ENCODE results near the gene TPM3. TPM values are rescaled to one million over a fixed set of nuclear protein-coding genes. Genes with fewer than 3 reads are reported as not detected.

TPM3 gene
- total RNA-seq, 2 experiments from 2014 or later, result 678 to 780 TPM

DNA sequence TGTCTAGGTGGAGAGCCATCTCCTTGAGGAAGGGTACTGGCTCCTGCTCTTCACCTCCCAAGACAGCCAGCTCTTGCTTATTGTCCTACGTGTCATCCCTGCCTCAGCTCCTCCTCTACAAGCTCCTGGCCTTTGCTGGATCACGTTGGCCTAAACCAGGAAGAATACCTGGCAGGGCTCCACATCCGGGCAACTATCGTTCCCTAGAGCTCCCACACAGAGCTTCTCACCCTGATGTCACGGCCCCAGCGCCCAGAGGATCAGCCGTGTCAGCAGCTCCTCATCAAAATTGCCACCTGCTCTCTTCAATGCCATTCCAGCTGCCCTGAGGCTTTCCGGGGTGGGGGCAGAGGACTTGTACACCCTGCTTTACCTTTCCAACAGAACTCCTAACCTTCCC lies 1.9 kb upstream of the TPM3 start:
- ATAC-seq (no peak), DNase-seq (no peak)
- H3K27ac Mint-ChIP-seq, result no peak overlapping the region
- H3K4me1 Mint-ChIP-seq, result peaks cover 3% of the 10 kb centered on the region
- H3K36me3 Mint-ChIP-seq, result no peaks in the 10 kb centered on the region
- CTCF ChIA-PET, result interaction anchor here (0.9 kb wide), 1 partner anchor 132 kb away, joined by 3 read pairs; the partner anchor contains the start of gene ATP8B2
- H3K9me3 Mint-ChIP-seq (ENCODE audit: low read depth), result no peaks in the 10 kb centered on the region
- H3K27me3 Mint-ChIP-seq, result peaks cover 37% of the 10 kb centered on the region
- H3K4me3 Mint-ChIP-seq, result no peak overlapping the region

DNA sequence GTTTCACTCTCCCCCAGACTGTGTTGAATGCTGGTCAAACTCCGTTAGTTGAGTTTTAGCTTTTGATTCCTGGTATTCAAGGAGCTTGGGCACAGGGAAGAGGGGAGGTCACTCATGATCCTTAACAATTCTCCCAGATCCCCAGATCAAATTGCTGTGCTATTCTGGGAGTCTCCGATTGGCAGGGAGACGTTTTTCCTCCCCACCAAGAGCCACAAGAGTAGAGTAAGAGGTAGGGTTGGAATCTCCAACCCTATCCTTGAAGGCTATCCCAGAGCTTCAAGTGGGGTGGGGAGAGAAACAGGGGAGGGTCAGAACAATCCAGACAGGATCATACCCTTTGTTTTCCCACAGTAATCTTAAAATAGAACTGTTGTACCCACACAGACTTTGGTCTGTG lies 576 bp upstream of the TPM3 start:
- H3K4me1 Mint-ChIP-seq, result peaks cover 3% of the 10 kb centered on the region
- no peaks in the 10 kb centered on the region for H3K36me3 Mint-ChIP-seq
- H3K4me3 Mint-ChIP-seq, result no peak overlapping the region
- no peak overlapping the region for H3K27ac Mint-ChIP-seq
- peaks cover 40% of the 10 kb centered on the region for H3K27me3 Mint-ChIP-seq
- no peaks in the 10 kb centered on the region for H3K9me3 Mint-ChIP-seq (ENCODE audit: low read depth)
- no peak for ATAC-seq
- CTCF ChIA-PET, result interaction anchor here (1.4 to 1.6 kb wide), 2 partner anchors 79 to 80 kb away, joined by 4 read pairs; no protein-coding TSS in a partner anchor
- DNase-seq, result no peak

DNA sequence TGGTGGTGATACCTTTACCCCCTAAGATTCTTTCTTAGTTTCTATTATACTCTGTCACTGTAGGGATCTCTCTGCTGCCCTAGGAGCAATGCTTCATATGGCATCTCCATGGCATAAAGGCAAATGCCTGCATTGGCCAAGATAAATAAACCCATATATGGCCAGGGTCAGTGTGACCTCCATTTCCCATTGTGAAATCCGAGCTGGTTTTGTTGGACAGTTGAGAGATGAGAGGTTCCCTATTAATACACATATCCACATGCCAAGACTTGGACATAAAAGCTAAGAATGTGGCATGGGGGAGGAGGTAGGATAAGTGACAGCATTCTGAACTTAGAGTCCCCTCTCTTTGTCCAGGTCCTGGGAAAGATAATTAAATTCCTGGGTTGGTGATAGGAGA lies 1.4 kb downstream of the TPM3 start:
- no peaks in the 10 kb centered on the region for H3K36me3 Mint-ChIP-seq
- peaks cover 7% of the 10 kb centered on the region for H3K4me1 Mint-ChIP-seq
- H3K9me3 Mint-ChIP-seq (ENCODE audit: low read depth), result no peaks in the 10 kb centered on the region
- no peak overlapping the region for H3K27ac Mint-ChIP-seq
- no peak overlapping the region for H3K4me3 Mint-ChIP-seq
- CTCF ChIA-PET, result interaction anchor here (0.8 kb wide), 1 partner anchor 289 kb away, joined by 3 read pairs; no protein-coding TSS in a partner anchor
- DNase-seq (no peak), ATAC-seq (no peak)
- peaks cover 41% of the 10 kb centered on the region for H3K27me3 Mint-ChIP-seq

DNA sequence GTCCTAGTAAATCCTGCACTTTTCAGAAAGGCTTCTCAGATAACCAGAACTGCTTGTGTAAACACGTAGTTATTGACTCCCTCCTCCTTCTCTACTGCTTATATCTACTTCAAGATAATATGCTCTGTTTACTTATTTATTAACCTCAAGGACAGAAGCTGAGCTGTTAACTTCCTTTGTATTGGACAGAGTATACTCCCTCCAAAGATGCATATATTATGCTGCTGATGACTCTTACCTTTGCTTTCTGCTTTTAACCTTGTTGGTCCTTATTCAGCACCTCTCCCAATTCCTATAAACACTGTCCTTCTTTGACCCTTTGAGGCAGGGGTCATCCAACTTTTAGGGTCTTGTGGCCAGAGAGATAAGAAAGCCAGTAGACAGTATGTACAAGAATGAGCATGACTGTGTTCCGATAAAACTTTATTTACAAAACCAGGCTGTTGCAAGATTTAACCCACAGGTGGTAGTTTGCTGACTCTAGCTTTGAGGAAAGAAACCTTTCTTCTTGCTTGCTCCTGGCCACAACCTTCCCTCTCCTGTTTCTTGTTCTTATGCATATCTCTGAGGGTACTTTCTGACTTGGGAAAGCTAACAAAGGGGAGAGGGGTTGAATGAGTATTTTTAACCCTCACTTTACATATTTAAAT lies 4.9 kb downstream of the TPM3 start:
- H3K4me1 Mint-ChIP-seq, result peaks cover 9% of the 10 kb centered on the region
- H3K27me3 Mint-ChIP-seq, result peaks cover 17% of the 10 kb centered on the region
- H3K4me3 Mint-ChIP-seq, result no peak overlapping the region
- no peak for ATAC-seq
- DNase-seq, result no peak
- H3K27ac Mint-ChIP-seq, result no peak overlapping the region
- no peaks in the 10 kb centered on the region for H3K9me3 Mint-ChIP-seq (ENCODE audit: low read depth)
- H3K36me3 Mint-ChIP-seq, result peaks cover 4% of the 10 kb centered on the region
- CTCF ChIA-PET, result interaction anchor here (0.5 to 1.0 kb wide), 2 partner anchors 13 to 34 kb away, joined by 3 read pairs; partner anchors contain the start of gene UBAP2L

DNA sequence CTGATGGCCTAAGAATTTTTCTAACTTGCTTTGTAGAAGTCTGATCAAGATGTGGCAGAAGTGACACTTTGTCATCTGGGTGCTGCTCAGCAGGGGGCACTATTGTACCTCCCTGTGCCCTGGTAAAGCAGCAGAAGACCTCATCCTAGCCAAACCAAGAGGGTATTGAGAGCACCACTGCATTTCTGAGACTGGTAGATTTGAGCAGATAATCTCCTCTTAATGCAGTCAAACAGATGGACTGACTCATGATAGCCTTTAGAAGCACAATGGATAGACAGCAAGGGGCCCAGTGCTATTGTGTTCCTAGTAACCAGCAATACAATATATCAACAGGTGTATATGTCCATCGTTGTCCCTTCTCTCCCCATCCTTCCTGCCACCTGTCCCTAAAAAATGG lies 5.7 kb downstream of the TPM3 start:
- no peak overlapping the region for H3K27ac Mint-ChIP-seq
- peaks cover 16% of the 10 kb centered on the region for H3K4me1 Mint-ChIP-seq
- no peaks in the 10 kb centered on the region for H3K9me3 Mint-ChIP-seq (ENCODE audit: low read depth)
- H3K36me3 Mint-ChIP-seq, result peaks cover 12% of the 10 kb centered on the region
- ATAC-seq (no peak), DNase-seq (peak; percentile 85)
- H3K27me3 Mint-ChIP-seq, result peaks cover 9% of the 10 kb centered on the region
- CTCF ChIA-PET, result interaction anchor here (0.5 to 1.0 kb wide), 2 partner anchors 13 to 34 kb away, joined by 3 read pairs; partner anchors contain the start of gene UBAP2L
- H3K4me3 Mint-ChIP-seq, result no peak overlapping the region

DNA sequence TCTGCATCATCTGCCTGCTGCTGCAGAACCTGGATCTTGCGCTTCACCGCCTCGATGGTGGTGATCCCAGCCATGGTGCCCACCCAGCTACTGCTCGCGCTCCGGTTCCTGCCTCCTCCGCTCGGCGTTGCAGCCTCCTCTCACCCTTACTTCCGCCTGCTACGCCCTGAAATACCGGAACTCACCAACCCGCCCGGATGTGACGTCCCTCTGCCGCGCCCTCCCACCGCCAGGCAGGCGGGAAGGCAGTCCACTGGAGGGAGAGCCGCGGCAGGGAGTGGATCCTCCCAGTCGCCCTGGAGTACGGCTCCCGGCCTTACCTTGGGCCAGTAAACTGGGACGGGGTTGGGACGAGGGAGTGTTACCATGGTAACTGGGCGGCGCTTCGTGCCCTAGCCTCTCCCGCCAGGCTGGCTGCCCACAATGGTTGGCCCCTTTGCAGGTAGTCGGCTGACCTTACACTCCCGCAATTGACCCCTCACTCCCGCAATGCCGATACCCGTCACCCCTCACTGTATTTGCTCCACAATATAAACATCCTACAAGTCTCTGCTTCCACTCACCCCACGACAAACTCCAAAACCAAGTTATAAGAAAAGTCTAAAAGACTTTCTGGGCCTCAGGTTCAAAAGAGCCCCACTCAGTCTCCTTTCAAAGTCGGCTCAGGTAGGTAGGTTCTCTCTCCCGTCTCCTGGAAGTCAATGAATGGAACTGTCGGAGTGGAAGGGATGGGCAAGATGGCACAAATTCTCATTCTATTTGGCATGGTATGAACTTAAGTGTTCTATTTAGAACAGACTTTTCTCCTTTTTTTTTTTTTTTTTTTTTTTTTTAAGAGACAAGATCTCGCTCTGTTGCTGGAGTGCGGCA lies 8.6 kb downstream of the TPM3 start:
- CTCF ChIA-PET, result interaction anchor here (1.4 to 2.2 kb wide), 3 partner anchors 16 to 152 kb away, joined by 5 to 12 read pairs (median 5); partner anchors contain the start of gene HAX1
- Mint-ChIP-seq H3K4me3 (peak overlapping the region; percentile 99), H3K27me3 (peaks cover 4% of the 10 kb centered on the region), H3K36me3 (peaks cover 36% of the 10 kb centered on the region), H3K27ac (peak overlapping the region; percentile 99), H3K9me3 (ENCODE audit: low read depth) (no peaks in the 10 kb centered on the region), H3K4me1 (peaks cover 42% of the 10 kb centered on the region)
- ATAC-seq (peak; percentile 82), DNase-seq (peak; percentile 97)

DNA sequence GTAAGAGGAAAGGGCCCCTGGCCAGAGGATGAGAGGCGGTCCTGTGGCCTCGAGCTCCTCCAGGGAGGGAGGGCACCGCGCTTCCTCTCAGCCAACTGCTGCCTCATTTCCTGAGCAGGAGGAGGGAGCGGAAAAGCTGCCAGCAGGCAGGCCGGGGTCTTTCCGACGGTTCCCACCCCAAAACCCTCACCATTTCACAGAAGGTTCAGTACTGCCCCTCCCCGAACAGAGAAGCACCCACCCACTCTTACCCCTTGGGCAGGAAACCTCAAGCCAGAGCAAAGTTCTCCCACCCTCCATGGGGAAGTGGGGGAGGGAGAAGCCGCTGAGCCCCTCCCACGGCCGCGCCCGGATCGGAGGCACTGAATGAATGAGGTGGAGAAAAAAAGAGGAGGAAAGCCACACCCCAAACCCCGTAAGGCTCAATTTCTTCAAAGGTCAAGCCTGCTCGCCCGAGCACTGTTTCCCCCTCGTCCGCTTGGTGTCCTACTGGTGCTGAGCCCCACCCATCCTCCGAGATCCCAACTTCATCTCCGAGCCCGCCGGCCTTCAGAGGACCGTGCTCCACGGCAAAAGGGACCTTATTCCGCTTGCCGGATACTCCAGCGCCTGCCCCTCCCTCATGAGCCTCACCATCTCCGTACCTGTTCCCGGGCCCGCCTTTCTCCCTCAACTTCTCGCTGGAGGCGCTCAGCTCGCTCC lies 9.4 kb downstream of the TPM3 start:
- H3K36me3 Mint-ChIP-seq, result peaks cover 40% of the 10 kb centered on the region
- peaks cover 50% of the 10 kb centered on the region for H3K4me1 Mint-ChIP-seq
- no peaks in the 10 kb centered on the region for H3K9me3 Mint-ChIP-seq (ENCODE audit: low read depth)
- peak; percentile 92 for DNase-seq
- CTCF ChIA-PET, result interaction anchor here (0.7 to 1.6 kb wide), 7 partner anchors 16 to 153 kb away, joined by 3 to 5 read pairs (median 3); partner anchors contain the start of genes HAX1 and UBAP2L
- peak overlapping the region; percentile 99 for H3K4me3 Mint-ChIP-seq
- H3K27me3 Mint-ChIP-seq, result peaks cover 2% of the 10 kb centered on the region
- ATAC-seq, result peak; percentile 70
- peak overlapping the region; percentile 99 for H3K27ac Mint-ChIP-seq

DNA sequence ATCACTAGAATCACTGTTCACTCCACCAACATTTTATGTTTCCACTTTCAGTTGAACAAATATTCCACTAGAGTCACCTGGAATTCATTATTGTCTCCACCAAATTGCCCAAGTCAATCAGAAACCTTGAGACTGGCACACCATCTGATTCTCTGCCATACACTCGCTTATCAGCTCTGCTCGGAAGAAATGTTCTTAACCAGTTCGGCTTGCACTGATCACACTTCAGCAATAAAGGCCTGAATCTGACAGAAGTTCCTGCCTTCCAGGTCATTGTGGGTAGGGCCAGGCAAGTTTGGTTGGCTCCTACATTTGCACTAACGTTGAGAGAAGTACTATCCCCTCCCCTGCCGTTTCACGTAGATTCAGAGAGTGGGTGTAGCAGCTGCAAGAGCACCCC lies 10.0 kb downstream of the TPM3 start:
- DNase-seq (no peak), ATAC-seq (no peak)
- Mint-ChIP-seq H3K27me3 (no peaks in the 10 kb centered on the region), H3K4me1 (peaks cover 56% of the 10 kb centered on the region), H3K4me3 (peak overlapping the region; percentile 99), H3K36me3 (peaks cover 46% of the 10 kb centered on the region), H3K9me3 (ENCODE audit: low read depth) (no peaks in the 10 kb centered on the region), H3K27ac (peak overlapping the region; percentile 99)
- CTCF ChIA-PET, result interaction anchor here (0.7 to 1.6 kb wide), 7 partner anchors 16 to 153 kb away, joined by 3 to 5 read pairs (median 3); partner anchors contain the start of genes HAX1 and UBAP2L

DNA sequence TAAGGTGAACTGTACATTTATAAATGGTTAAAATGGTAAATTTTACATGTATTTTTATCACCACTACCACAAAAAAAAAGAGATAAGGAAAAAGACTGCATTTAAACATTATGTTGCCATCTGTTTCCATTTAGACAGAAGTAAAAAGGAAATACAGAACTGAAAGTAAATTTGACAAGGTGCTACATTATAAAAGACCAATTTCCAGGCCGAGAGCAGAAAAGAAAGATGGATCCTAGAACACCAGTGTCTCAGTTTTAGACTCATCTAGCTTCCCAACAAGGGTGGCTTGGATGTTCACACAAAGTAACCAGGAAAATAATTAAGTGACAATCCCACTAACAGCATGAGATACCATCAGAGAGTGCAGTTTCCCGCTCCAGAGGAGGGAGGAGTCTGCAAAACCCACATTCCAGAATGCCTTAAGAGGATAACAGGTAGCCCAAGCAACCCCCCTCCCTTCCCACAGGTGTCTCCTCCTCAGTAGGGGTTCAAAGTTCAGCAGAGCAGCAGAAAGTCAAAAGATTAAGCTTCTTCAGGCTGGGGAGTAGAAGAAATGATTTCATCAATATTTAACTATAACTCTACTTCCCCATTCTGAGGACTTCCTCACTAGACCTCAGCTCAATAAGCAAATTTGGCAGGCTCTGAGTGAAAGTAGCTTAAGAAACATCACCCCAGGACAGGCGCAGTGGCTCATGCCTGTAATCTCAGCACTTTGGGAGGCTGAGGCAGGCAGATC lies 11.8 kb downstream of the TPM3 start:
- CTCF ChIA-PET, result interaction anchor here (1.6 to 2.0 kb wide), 2 partner anchors 20 to 155 kb away, joined by 5 to 9 read pairs; no protein-coding TSS in a partner anchor
- H3K27me3 Mint-ChIP-seq, result no peaks in the 10 kb centered on the region
- DNase-seq (no peak), ATAC-seq (no peak)
- H3K27ac Mint-ChIP-seq, result peak overlapping the region; percentile 99
- H3K4me3 Mint-ChIP-seq, result peak overlapping the region; percentile 99
- H3K4me1 Mint-ChIP-seq, result peaks cover 59% of the 10 kb centered on the region
- peaks cover 60% of the 10 kb centered on the region for H3K36me3 Mint-ChIP-seq
- no peaks in the 10 kb centered on the region for H3K9me3 Mint-ChIP-seq (ENCODE audit: low read depth)

DNA sequence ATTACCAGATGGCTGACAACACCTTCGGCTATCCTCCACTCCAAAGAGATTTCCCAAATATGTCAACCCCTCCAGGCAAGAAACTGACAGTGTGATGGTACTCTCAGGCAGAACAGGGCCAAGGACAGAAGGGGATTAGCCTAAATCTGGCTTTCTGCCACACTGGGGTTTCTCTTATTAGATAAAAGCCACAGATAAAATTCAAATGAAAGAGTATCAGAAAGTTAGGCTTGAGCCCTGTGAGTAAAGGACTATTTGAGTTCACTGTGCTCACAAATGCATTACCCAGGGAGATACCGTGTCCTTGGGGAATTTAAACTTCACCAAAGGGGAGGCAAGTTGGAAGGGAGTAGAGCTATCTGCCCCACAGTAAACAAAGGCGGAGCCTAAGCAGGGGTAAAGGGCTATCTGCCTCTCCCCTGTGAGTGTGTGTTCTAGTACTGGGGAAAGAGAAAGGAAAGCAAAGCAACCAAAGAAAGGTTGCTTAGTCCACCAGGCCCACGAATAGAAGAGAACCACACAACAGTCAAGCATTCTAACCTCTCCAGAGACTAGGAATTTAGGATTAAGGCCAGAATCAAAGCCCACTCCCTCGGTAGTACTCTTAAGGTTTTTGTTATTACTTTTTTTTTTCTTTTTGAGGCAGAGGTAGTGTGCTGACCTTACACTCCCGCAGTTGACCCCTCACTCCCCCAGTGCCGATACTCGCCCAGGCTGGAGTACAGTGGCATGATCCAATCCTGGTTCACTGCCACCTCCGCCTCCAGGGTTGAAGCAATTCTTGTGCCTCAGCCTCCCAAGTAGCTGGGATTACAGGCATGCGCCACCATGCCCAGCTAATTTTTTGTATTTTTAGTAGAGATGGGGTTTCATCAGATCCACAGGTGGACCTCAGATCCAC lies 12.7 kb downstream of the TPM3 start:
- CTCF ChIA-PET, result interaction anchor here (0.7 to 2.0 kb wide), 3 partner anchors 20 to 155 kb away, joined by 3 to 9 read pairs (median 3); no protein-coding TSS in a partner anchor
- peaks cover 66% of the 10 kb centered on the region for H3K36me3 Mint-ChIP-seq

DNA sequence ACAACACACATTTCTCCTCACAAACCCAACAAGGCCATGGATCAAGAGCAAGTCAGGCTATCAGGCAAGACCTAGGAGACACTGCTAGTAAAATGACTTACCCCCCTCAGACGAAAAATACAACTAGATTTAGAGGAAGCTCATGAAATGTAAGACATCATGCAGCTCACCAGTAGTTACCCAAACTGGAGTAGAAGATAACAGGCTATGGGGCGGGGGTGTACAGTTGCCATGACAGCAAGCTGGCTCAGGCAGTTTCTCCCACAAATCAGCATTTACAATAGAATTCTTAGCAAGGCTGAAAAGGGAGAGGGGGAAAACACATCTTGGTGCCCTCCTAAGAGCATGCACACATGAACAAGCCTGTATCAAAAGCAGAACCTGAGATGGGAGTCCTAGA lies 13.9 kb downstream of the TPM3 start:
- H3K27ac Mint-ChIP-seq, result peak overlapping the region; percentile 48
- H3K4me3 Mint-ChIP-seq, result peak overlapping the region; percentile 99
- CTCF ChIA-PET, result interaction anchor here (1.0 to 1.1 kb wide), 2 partner anchors 21 to 94 kb away, joined by 3 read pairs; partner anchors contain the start of gene HAX1
- ATAC-seq, result no peak
- no peaks in the 10 kb centered on the region for H3K27me3 Mint-ChIP-seq
- no peaks in the 10 kb centered on the region for H3K9me3 Mint-ChIP-seq (ENCODE audit: low read depth)
- peaks cover 65% of the 10 kb centered on the region for H3K36me3 Mint-ChIP-seq
- peaks cover 59% of the 10 kb centered on the region for H3K4me1 Mint-ChIP-seq
- DNase-seq, result no peak

More for the DNA sequence above, 12.7 kb downstream of the TPM3 start:
- Mint-ChIP-seq H3K27me3 (no peaks in the 10 kb centered on the region), H3K4me1 (peaks cover 62% of the 10 kb centered on the region), H3K9me3 (ENCODE audit: low read depth) (no peaks in the 10 kb centered on the region), H3K27ac (peak overlapping the region; percentile 48), H3K4me3 (peak overlapping the region; percentile 99)
- ATAC-seq, result no peak
- DNase-seq, result no peak
